Liver (tissue), 3 donors: ENCODE measurements around the gene MEGF10.

Source experiments
- ATF3 ChIP-seq: IDR thresholded peaks from 2 replicates; pipeline ENCODE4 v1.6.1; 2016; ENCODE audit warnings: antibody characterized with exemption
- CTCF ChIP-seq: fragments of 150-350 bp; IDR thresholded peaks from 2 replicates; pipeline ENCODE4 v1.5.1; 2017; ENCODE audit warnings: improper control_type of control experiment, low read depth, low read length; ENCODE audit not compliant: missing input control
- HNF4G ChIP-seq: IDR thresholded peaks from 2 replicates; pipeline ENCODE4 v1.6.1; 2016; ENCODE audit warnings: antibody characterized with exemption
- MAX ChIP-seq: IDR thresholded peaks from 2 replicates; pipeline ENCODE4 v1.6.1; 2016; ENCODE audit warnings: antibody characterized with exemption
- RXRA ChIP-seq, 2 donors: IDR thresholded peaks; 2 replicates each; pipeline ENCODE4 v1.6.1; 2017 to 2018; ENCODE audit warnings: antibody characterized with exemption in 2 of 2, mild to moderate bottlenecking in 1 of 2
- SP1 ChIP-seq: IDR thresholded peaks from 2 replicates; pipeline ENCODE4 v1.6.1; 2018; ENCODE audit warnings: antibody characterized with exemption, mild to moderate bottlenecking
- TF ChIP-seq, protein P1 (sequence below): IDR thresholded peaks from 2 replicates; pipeline ENCODE4 v1.6.1; 2016; ENCODE audit warnings: antibody characterized with exemption, mild to moderate bottlenecking
- donor health status: healthy.
- donor health status: healthy.

DNA sequence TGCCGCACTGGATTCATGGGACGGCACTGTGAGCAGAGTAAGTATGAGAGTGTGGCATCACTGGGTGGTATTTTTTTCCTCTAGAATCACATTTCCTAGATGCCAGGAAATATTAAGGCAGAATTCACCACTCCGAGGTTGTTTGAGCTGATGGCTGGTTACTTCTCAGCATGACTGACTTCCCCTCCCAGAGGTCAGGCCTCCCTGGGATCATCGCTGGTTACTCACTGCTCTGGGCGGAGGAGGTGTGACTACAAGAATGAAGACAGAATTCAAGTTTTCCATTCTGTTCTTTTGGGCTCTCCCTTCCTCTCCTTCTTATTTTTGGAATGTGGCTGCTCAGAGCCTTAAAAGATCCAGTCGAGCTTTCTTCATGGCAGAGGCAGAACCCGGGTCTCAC, 150.2 kb downstream of the MEGF10 start:
- TF ChIP-seq SP1 (no peak), CTCF (no peak), RXRA (IDR thresholded peaks at IDR 0.05) (no peak), MAX (no peak), HNF4G (no peak), ATF3 (no peak)
- TF ChIP-seq, protein P1, sequence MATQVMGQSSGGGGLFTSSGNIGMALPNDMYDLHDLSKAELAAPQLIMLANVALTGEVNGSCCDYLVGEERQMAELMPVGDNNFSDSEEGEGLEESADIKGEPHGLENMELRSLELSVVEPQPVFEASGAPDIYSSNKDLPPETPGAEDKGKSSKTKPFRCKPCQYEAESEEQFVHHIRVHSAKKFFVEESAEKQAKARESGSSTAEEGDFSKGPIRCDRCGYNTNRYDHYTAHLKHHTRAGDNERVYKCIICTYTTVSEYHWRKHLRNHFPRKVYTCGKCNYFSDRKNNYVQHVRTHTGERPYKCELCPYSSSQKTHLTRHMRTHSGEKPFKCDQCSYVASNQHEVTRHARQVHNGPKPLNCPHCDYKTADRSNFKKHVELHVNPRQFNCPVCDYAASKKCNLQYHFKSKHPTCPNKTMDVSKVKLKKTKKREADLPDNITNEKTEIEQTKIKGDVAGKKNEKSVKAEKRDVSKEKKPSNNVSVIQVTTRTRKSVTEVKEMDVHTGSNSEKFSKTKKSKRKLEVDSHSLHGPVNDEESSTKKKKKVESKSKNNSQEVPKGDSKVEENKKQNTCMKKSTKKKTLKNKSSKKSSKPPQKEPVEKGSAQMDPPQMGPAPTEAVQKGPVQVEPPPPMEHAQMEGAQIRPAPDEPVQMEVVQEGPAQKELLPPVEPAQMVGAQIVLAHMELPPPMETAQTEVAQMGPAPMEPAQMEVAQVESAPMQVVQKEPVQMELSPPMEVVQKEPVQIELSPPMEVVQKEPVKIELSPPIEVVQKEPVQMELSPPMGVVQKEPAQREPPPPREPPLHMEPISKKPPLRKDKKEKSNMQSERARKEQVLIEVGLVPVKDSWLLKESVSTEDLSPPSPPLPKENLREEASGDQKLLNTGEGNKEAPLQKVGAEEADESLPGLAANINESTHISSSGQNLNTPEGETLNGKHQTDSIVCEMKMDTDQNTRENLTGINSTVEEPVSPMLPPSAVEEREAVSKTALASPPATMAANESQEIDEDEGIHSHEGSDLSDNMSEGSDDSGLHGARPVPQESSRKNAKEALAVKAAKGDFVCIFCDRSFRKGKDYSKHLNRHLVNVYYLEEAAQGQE = no peak
